A549 (cell line): ENCODE measurements around the gene ASMTL. TPM values are rescaled to one million over a fixed set of nuclear protein-coding genes. Genes with fewer than 3 reads are reported as not detected.
"Not testable (repeated sequence)": the region's sequence is repeated elsewhere in the genome, so short reads cannot be mapped to it uniquely, and the experiment has no call there.

Experiments
- ATAC-seq, 2 experiments: fragments of 200-7000 bp in 1 of 2; fragments of >200 bp in 1 of 2; cut with Nextera tagmentation in 1 of 2; cut with Tn5 transposase in 1 of 2; 3 replicates each; pipeline versions ENCODE4 v1.8.0 to v1.9.1; 2018 to 2020; ENCODE audit warnings: mild to moderate bottlenecking in 1 of 2, moderate library complexity in 1 of 2
- CTCF ChIA-PET: fragments of 300-600 bp; sonication (Branson Sonifier 250); formaldehyde crosslinking; extraction: SDS; loops from one replicate; lab custom pipeline; 2021; ENCODE audit warnings: antibody characterized with exemption, inconsistent platforms; lab: Yijun Ruan, JAX
- POLR2A ChIA-PET: fragments of 350-600 bp; formaldehyde crosslinking; extraction: SDS; loops from one replicate; lab custom pipeline; 2021; ENCODE audit warnings: antibody characterized with exemption, inconsistent platforms; lab: Yijun Ruan, JAX
- DNase-seq, 2 experiments: peaks; one replicate each; pipeline versions ENCODE4 v3.0.0 to v3.0.0-alpha.2; 2011 to 2016; ENCODE audit warnings: low read depth in 1 of 2, low spot score in 1 of 2
- FAIRE-seq: peaks from 2 replicates; lab custom pipeline; 2011; peaks lifted over from hg19 to GRCh38; lab: Jason Lieb, UNC
- H3K27ac ChIP-seq, 2 experiments: fragments of >200 bp; sonication (Bioruptor Twin); formaldehyde crosslinking; 3 replicates each; pipeline ENCODE4 v1.5.1; 2016 to 2017
- H3K4me1 ChIP-seq: fragments of >200 bp; sonication (Bioruptor Twin); formaldehyde crosslinking; 3 replicates; pipeline ENCODE4 v1.6.1; 2016
- H3K4me2 ChIP-seq: fragments of >200 bp; sonication (Bioruptor Twin); formaldehyde crosslinking; 3 replicates; pipeline ENCODE4 v1.6.1; 2016
- H3K4me3 ChIP-seq: fragments of >200 bp; sonication (Bioruptor Twin); formaldehyde crosslinking; 3 replicates; pipeline ENCODE4 v1.5.1; 2016
- H3K9me3 ChIP-seq: fragments of >200 bp; sonication (Bioruptor Twin); formaldehyde crosslinking; 3 replicates; pipeline ENCODE4 v1.6.1; 2016
- CBX2 ChIP-seq: fragments of 200-600 bp; sonication (generic); IDR thresholded peaks from 2 replicates; pipeline ENCODE4 v1.6.1; 2016; ENCODE audit warnings: low read depth, mild to moderate bottlenecking, borderline replicate concordance
- CTCF ChIP-seq: fragments of >200 bp; sonication (Bioruptor Twin); formaldehyde crosslinking; IDR thresholded peaks from 3 replicates; pipeline ENCODE4 v1.5.1; 2016
- EHF ChIP-seq: fragments of 250-450 bp; sonication (Bioruptor Pico); IDR thresholded peaks from 2 replicates; pipeline ENCODE4 v1.5.0; 2020; ENCODE audit warnings: mild to moderate bottlenecking
- ELK1 ChIP-seq: fragments of 150-350 bp; IDR thresholded peaks from 2 replicates; pipeline ENCODE4 v1.6.1; 2014; ENCODE audit warnings: low read depth, mild to moderate bottlenecking, low read length
- ESRRA ChIP-seq: fragments of 150-350 bp; IDR thresholded peaks from 2 replicates; pipeline ENCODE4 v1.6.1; 2014; ENCODE audit warnings: mild to moderate bottlenecking, low read length, borderline replicate concordance
- FOSL2 ChIP-seq, 2 experiments: fragments of 450-650 bp in 1 of 2; fragments of >200 bp in 1 of 2; sonication (Bioruptor Twin) in 1 of 2; formaldehyde crosslinking; IDR thresholded peaks; 2 replicates each; pipeline versions ENCODE4 v1.5.0 to v1.6.1; 2016 to 2020; ENCODE audit warnings: mild to moderate bottlenecking in 1 of 2, moderate library complexity in 1 of 2
- FOXS1 ChIP-seq: fragments of 250-450 bp; sonication (Bioruptor Pico); IDR thresholded peaks from 2 replicates; pipeline ENCODE4 v1.5.0; 2020; ENCODE audit warnings: mild to moderate bottlenecking, moderate library complexity
- HDAC2 ChIP-seq: fragments of 200-600 bp; sonication (generic); IDR thresholded peaks from 2 replicates; pipeline ENCODE4 v1.6.1; 2016
- HEYL ChIP-seq: fragments of 250-450 bp; sonication (Bioruptor Pico); IDR thresholded peaks from 2 replicates; pipeline ENCODE4 v1.8.0; 2021; ENCODE audit warnings: mild to moderate bottlenecking, moderate library complexity
- HMGXB4 ChIP-seq: fragments of 250-450 bp; sonication (Bioruptor Pico); IDR thresholded peaks from 2 replicates; pipeline ENCODE4 v1.5.0; 2021; ENCODE audit warnings: mild to moderate bottlenecking, moderate library complexity, borderline replicate concordance
- HOXB5 ChIP-seq: fragments of 250-450 bp; sonication (Bioruptor Pico); IDR thresholded peaks from 2 replicates; pipeline ENCODE4 v1.5.0; 2020; ENCODE audit warnings: mild to moderate bottlenecking, moderate library complexity
- JUNB ChIP-seq: fragments of >200 bp; sonication (Bioruptor Twin); formaldehyde crosslinking; IDR thresholded peaks from 2 replicates; pipeline ENCODE4 v1.6.1; 2016
- KDM5A ChIP-seq: fragments of 200-600 bp; sonication (generic); IDR thresholded peaks from 2 replicates; pipeline ENCODE4 v1.6.1; 2016; ENCODE audit warnings: antibody characterized with exemption, mild to moderate bottlenecking
- MAZ ChIP-seq: fragments of 150-350 bp; IDR thresholded peaks from 2 replicates; pipeline ENCODE4 v1.6.1; 2014; ENCODE audit warnings: antibody characterized with exemption, low read depth, low read length, borderline replicate concordance
- NPAS2 ChIP-seq: fragments of 250-450 bp; sonication (Bioruptor Pico); IDR thresholded peaks from 2 replicates; pipeline ENCODE4 v1.8.0; 2022; ENCODE audit warnings: mild to moderate bottlenecking, moderate library complexity, borderline replicate concordance
- NR3C1 ChIP-seq: fragments of >200 bp; sonication (Bioruptor Twin); formaldehyde crosslinking; IDR thresholded peaks from 3 replicates; pipeline ENCODE4 v1.6.1; 2017
- POLR2A ChIP-seq: IDR thresholded peaks from 2 replicates; pipeline ENCODE4 v1.6.1; 2012; ENCODE audit warnings: mild to moderate bottlenecking, low read length
- RCOR1 ChIP-seq: fragments of 150-350 bp; IDR thresholded peaks from 2 replicates; pipeline ENCODE4 v1.6.1; 2014; ENCODE audit warnings: antibody characterized with exemption, low read length, low read depth
- RNF2 ChIP-seq: fragments of 200-600 bp; sonication (generic); IDR thresholded peaks from 2 replicates; pipeline ENCODE4 v1.6.1; 2016; ENCODE audit warnings: low read depth, mild to moderate bottlenecking, antibody characterized with exemption, moderate library complexity, borderline replicate concordance
- SREBF2 ChIP-seq: fragments of 450-650 bp; IDR thresholded peaks from 2 replicates; pipeline ENCODE4 v1.6.1; 2014; ENCODE audit warnings: mild to moderate bottlenecking, moderate library complexity
- USF2 ChIP-seq: fragments of 450-650 bp; IDR thresholded peaks from 2 replicates; pipeline ENCODE4 v1.6.1; 2014; ENCODE audit warnings: antibody characterized with exemption
- WGBS: methylation state at CpG from one replicate; pipeline ENCODE4 v1.1.6; 2017; ENCODE audit errors: missing lambda C conversion rate; 5-methylcytosine and 5-hydroxymethylcytosine counted together
- polyA plus RNA-seq, 4 experiments: library from polyadenylated mRNA; depleted of rRNA in 3 of 4; stranded (reverse); fragments of >200 nt; fragmentation: RNase III in 1 of 4; extraction: RNeasy Plus Mini Kit Qiagen cat#74134 plus additional on column Dnase treatment in 1 of 4; gene quantifications; 2 replicates in 3 of 4; 3 replicates in 1 of 4; pipeline ENCODE4 v1.2.3, GENCODE V29; 2011 to 2017

The ASMTL gene
- polyA plus RNA-seq, 2 of the 4 experiments (the other 2 are of a cell fraction): 12.3 to 15.4 TPM

- FAIRE-seq (no peak), ATAC-seq (no peak), DNase-seq (no peak)
- H3K4me3 ChIP-seq: no peak overlapping the region
- CTCF ChIA-PET: no interaction called here
- POLR2A ChIA-PET: no interaction called here
- no peak overlapping the region for H3K4me2 ChIP-seq
- WGBS: 91% methylated on average over 10 of the region's 10 CpGs
- no peaks in the 10 kb centered on the region for H3K4me1 ChIP-seq
- H3K9me3 ChIP-seq: no peaks in the 10 kb centered on the region
- no peak overlapping the region for H3K27ac ChIP-seq
- TF ChIP-seq ELK1 (no peak), JUNB (no peak), CBX2 (no peak), MAZ (no peak), NR3C1 (no peak), NPAS2 (no peak), HEYL (CRISPR knock-in tag) (no peak)
Measured at GRCh38 chrX:1430451-1430850, 22.3 kb downstream of the ASMTL start.

- Histone ChIP-seq H3K4me1 (no peaks in the 10 kb centered on the region), H3K27ac (no peak overlapping the region), H3K9me3 (peaks cover 11% of the 10 kb centered on the region), H3K4me3 (no peak overlapping the region), H3K4me2 (no peak overlapping the region)
- ATAC-seq (no peak), DNase-seq (no peak), FAIRE-seq (no peak)
- ChIA-PET CTCF (no interaction called here), POLR2A (no interaction called here)
- 96% methylated on average over 32 of the region's 32 CpGs for WGBS
- TF ChIP-seq EHF (no peak), RCOR1 (no peak), RNF2 (no peak), KDM5A (no peak), POLR2A (no peak), FOXS1 (no peak), CTCF (no peak), HDAC2 (no peak), MAZ (no peak), HOXB5 (CRISPR knock-in tag) (no peak), FOSL2 (IDR thresholded peaks at IDR 0.05) (no peak), FOSL2 (CRISPR knock-in tag; IDR thresholded peaks at IDR 0.05) (no peak), ESRRA (no peak), USF2 (no peak), HMGXB4 (CRISPR knock-in tag) (no peak), SREBF2 (no peak)
Measured at GRCh38 chrX:1427756-1428155, 25.0 kb downstream of the ASMTL start.

GRCh38 chrX:1426321-1426720, 26.4 kb downstream of the ASMTL start:
- FAIRE-seq, H3K4me2 ChIP-seq, ATAC-seq, POLR2A ChIA-PET, DNase-seq, CTCF ChIA-PET, H3K4me1 ChIP-seq, H3K27ac ChIP-seq, H3K4me3 ChIP-seq: not testable (repeated sequence)
- 93% methylated on average over 15 of the region's 16 CpGs for WGBS
- H3K9me3 ChIP-seq: peaks cover 25% of the 10 kb centered on the region
